Measurements from ENCODE around the gene SRPK2. TPM values are rescaled to one million over a fixed set of nuclear protein-coding genes. Genes with fewer than 3 reads are reported as not detected.

The SRPK2 gene
- total and polyA plus RNA-seq, 2 of the 13 experiments (the other 11 are each of a cell fraction or from before 2014, with no cell fraction given), result 10.1 to 22.3 TPM

GRCh38 chr7:105289704-105290103, 99.0 kb downstream of the SRPK2 start (continued):
- TF ChIP-seq NCOA1 (CRISPR knock-in tag; IDR thresholded peaks at IDR 0.05), result no peak
- TF ChIP-seq ZNF678 (CRISPR knock-in tag; IDR thresholded peaks at IDR 0.05), result no peak
- TF ChIP-seq ELF3 (CRISPR knock-in tag; IDR thresholded peaks at IDR 0.05), result no peak
- no peak for TF ChIP-seq ATF1 (CRISPR knock-in tag; IDR thresholded peaks at IDR 0.05)

DNA sequence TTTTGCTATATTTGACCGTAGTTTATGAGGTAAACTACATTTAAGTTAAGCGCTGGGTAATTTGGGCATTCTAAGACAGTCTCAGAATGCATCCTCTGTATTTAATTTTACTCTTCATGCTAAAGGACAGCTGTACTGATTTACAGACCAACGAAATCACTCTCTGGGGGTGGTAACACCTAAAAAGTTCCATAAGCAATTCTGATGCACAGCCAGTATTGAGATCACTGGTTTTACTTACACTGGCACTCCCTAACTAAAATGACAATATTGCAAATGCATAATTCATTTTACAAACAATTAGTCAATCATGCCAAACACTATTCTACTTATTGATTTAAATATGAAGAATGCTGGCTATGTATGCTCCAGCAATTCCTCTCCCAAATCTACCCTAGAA, 102.3 kb downstream of the SRPK2 start:
- intact Hi-C loops (cut with micrococcal nuclease; ENCODE audit: unreplicated experiment) (no loop called here), in situ Hi-C loops (cut with HindIII; ENCODE audit: extremely low pct_ligation_motif_present, low pct_unique_long_range_greater_than_20kb) (no loop called here)
- POLR2A ChIA-PET, result no interaction called here
- TF ChIP-seq, protein P1, sequence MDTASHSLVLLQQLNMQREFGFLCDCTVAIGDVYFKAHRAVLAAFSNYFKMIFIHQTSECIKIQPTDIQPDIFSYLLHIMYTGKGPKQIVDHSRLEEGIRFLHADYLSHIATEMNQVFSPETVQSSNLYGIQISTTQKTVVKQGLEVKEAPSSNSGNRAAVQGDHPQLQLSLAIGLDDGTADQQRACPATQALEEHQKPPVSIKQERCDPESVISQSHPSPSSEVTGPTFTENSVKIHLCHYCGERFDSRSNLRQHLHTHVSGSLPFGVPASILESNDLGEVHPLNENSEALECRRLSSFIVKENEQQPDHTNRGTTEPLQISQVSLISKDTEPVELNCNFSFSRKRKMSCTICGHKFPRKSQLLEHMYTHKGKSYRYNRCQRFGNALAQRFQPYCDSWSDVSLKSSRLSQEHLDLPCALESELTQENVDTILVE (CRISPR knock-in tag; IDR thresholded peaks at IDR 0.05), result no peak
- TF ChIP-seq THAP7 (CRISPR knock-in tag; IDR thresholded peaks at IDR 0.05) (no peak), HNF1A (IDR thresholded peaks at IDR 0.05; ENCODE audit: low read depth) (no peak), HNF1A (CRISPR knock-in tag; IDR thresholded peaks at IDR 0.05; ENCODE audit: borderline replicate concordance) (no peak), ATF3 (CRISPR knock-in tag; IDR thresholded peaks at IDR 0.05) (no peak), NFIB (CRISPR knock-in tag; IDR thresholded peaks at IDR 0.05; ENCODE audit: borderline replicate concordance) (no peak)
- ATAC-seq, result no peak
- H3K36me3 ChIP-seq (replicated peaks in 1 of 2; ENCODE audit: control insufficient read depth in 1 of 2, insufficient read depth in 2 of 2, low read length in 2 of 2), result no peaks in the 10 kb centered on the region
- H3K4me2 ChIP-seq (ENCODE audit: low read depth, low read length), result no peak overlapping the region
- CTCF ChIA-PET (ENCODE audit: low intra/inter-chr PET ratio, low total read pairs), result no interaction called here
- no peak for FAIRE-seq
- no peak overlapping the region for H3K4me3 ChIP-seq (replicated peaks in 1 of 3; ENCODE audit: insufficient read depth in 1 of 3, low read depth in 2 of 3, low read length in 3 of 3)
- H3K79me2 ChIP-seq (ENCODE audit: insufficient read depth, low read length), result peaks cover 11% of the 10 kb centered on the region
- H3K27ac ChIP-seq (ENCODE audit: extremely low read length, insufficient read depth, low read length), result no peak overlapping the region
- H2AFZ ChIP-seq (ENCODE audit: low read length), result no peak overlapping the region
- 89% methylated on average over 3 of the region's 3 CpGs for WGBS (ENCODE audit: low lambda C conversion rate)
- H3K9me3 ChIP-seq (ENCODE audit: low read length), result no peaks in the 10 kb centered on the region
- H3K9ac ChIP-seq (ENCODE audit: insufficient read depth, low read depth, low read length), result no peak overlapping the region
- H3K4me1 ChIP-seq (ENCODE audit: insufficient read depth, low read length), result peaks cover 9% of the 10 kb centered on the region
- no peaks in the 10 kb centered on the region for H3K27me3 ChIP-seq (ENCODE audit: control insufficient read depth in 1 of 2, insufficient read depth in 2 of 2, low read length in 2 of 2)
- no peaks in the 10 kb centered on the region for H4K20me1 ChIP-seq (ENCODE audit: insufficient read depth, low read length)
- BruUV-seq (replicated peaks), result no TSS peak
- DNase-seq (ENCODE audit: low spot score), result no peak

All from HepG2 (cell line).